Left lung (tissue), 10 donors: ENCODE measurements around the gene MEIKIN. TPM values are rescaled to one million over a fixed set of nuclear protein-coding genes. Genes with fewer than 3 reads are reported as not detected.

Experiments
- ATAC-seq: fragments of 200-7000 bp; cut with Tn5 transposase; one replicate; pipeline ENCODE4 v1.9.1; 2020; ENCODE audit warnings: moderate library complexity
- DNase-seq, 4 donors: peaks; one replicate each; pipeline ENCODE4 v3.0.0-alpha.2; 2013 to 2020
- H3K27ac ChIP-seq, 2 donors: fragments of 200-600 bp; sonication (generic) in 1 of 2; one replicate each; pipeline versions ENCODE4 v1.5.0 to v1.8.0; 2020 to 2021
- H3K27me3 ChIP-seq, 2 donors: fragments of 200-600 bp; sonication (generic) in 1 of 2; one replicate each; pipeline versions ENCODE4 v1.5.0 to v1.8.0; 2020 to 2021
- H3K36me3 ChIP-seq, 2 donors: fragments of 200-600 bp; sonication (generic) in 1 of 2; one replicate each; pipeline versions ENCODE4 v1.5.0 to v1.8.0; 2020 to 2021
- H3K4me1 ChIP-seq, 2 donors: fragments of 200-600 bp; one replicate each; pipeline ENCODE4 v1.8.0; 2021
- H3K4me3 ChIP-seq, 2 donors: fragments of 200-600 bp; sonication (generic) in 1 of 2; one replicate each; pipeline versions ENCODE4 v1.5.0 to v1.8.0; 2020 to 2021; ENCODE audit warnings: mild to moderate bottlenecking in 1 of 2
- H3K9me3 ChIP-seq, 2 donors: fragments of 200-600 bp; sonication (generic) in 1 of 2; one replicate each; pipeline versions ENCODE4 v1.5.0 to v1.8.0; 2020 to 2021
- intact Hi-C, 2 donors: fragments of 100-400 bp; cut with DNase I; formaldehyde crosslinking; loops; one replicate each; pipeline versions ENCODE4 v1.11.2 to v1.14.2; 2022
- polyA plus RNA-seq, 6 donors: library from polyadenylated mRNA; unstranded; fragments of 120-200 nt; gene quantifications; one replicate each; pipeline ENCODE4 v1.2.1, GENCODE V29; 2013; ENCODE audit not compliant: insufficient read length in 6 of 6
- total RNA-seq, 2 donors: library from RNA; stranded (reverse); fragmentation: NEBNext Ultra II Directional; extraction: Animal tissue kit (Norgen Biotek cat#: 25700); gene quantifications; one replicate each; pipeline ENCODE4 v1.2.1, GENCODE V29; 2021
- TF ChIP-seq, protein P1 (sequence below), 2 donors: fragments of 200-600 bp; sonication (generic) in 1 of 2; IDR thresholded peaks; one replicate each; pipeline versions ENCODE4 v1.5.0 to v1.8.0; 2021; ENCODE audit warnings: antibody characterized with exemption in 2 of 2
- donor health status: DM: no; HTN: yes; CAD: no.
- donor health status: DM: no; HTN: no; CAD: no.

Gene MEIKIN
- total and polyA plus RNA-seq, 8 donors: 0.17 to 1.5 (median 0.85) TPM; not detected in 5

DNA sequence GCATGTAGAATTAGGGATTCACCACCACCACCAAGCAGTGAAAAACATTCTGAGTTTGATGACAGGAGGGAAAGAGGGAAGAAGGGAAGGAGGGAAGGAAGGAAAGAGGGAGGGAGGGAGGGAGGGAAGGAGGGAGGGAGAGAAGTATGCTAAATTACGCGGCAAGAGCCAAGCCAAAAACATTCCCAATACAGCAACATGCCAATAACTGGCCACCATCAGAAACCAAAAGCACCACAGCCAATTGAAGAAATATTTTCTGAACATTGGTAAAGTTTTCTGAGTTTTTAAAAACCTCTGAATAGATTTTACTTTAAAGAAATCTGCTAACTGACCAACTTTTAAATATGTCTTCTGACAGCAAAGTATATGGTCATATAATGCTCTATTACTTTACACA lies 184.7 kb downstream of the MEIKIN start:
- TF ChIP-seq, protein P1, sequence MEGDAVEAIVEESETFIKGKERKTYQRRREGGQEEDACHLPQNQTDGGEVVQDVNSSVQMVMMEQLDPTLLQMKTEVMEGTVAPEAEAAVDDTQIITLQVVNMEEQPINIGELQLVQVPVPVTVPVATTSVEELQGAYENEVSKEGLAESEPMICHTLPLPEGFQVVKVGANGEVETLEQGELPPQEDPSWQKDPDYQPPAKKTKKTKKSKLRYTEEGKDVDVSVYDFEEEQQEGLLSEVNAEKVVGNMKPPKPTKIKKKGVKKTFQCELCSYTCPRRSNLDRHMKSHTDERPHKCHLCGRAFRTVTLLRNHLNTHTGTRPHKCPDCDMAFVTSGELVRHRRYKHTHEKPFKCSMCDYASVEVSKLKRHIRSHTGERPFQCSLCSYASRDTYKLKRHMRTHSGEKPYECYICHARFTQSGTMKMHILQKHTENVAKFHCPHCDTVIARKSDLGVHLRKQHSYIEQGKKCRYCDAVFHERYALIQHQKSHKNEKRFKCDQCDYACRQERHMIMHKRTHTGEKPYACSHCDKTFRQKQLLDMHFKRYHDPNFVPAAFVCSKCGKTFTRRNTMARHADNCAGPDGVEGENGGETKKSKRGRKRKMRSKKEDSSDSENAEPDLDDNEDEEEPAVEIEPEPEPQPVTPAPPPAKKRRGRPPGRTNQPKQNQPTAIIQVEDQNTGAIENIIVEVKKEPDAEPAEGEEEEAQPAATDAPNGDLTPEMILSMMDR (IDR thresholded peaks at IDR 0.05): no peak

DNA sequence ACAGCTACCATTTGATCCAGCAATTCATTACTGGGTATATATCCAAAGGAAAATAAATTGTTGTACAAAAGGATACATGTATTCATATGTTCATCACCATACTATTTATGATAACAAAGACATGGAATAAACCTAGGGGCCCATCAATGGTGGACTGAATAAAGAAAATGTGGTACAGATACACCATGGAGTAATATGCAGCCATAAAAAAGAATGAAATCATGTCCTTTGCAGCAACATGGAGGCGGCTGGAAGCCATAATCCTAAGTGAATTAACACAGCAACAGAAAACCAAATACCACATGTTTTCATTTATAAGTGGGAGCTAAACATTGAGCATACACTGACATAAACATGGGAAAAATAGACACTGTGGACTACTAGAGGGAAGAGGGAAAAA lies 185.8 kb downstream of the MEIKIN start:
- peaks cover 0 to 9% of the 10 kb centered on the region in 2 donors for H3K9me3 ChIP-seq
- no peak overlapping the region for H3K4me3 ChIP-seq
- H3K27ac ChIP-seq: no peak overlapping the region
- H3K4me1 ChIP-seq: peaks cover 0 to 33% of the 10 kb centered on the region in 2 donors
- DNase-seq: no peak
- TF ChIP-seq, protein P1 (IDR thresholded peaks at IDR 0.05): no peak
- no peaks in the 10 kb centered on the region for H3K27me3 ChIP-seq
- H3K36me3 ChIP-seq: peaks cover 0 to 5% of the 10 kb centered on the region in 2 donors
- ATAC-seq: no peak
- intact Hi-C loops: no loop called here

More for the DNA sequence above, 184.7 kb downstream of the MEIKIN start:
- no peak overlapping the region for H3K27ac ChIP-seq
- intact Hi-C loops: no loop called here
- peaks cover 0 to 9% of the 10 kb centered on the region in 2 donors for H3K9me3 ChIP-seq
- H3K27me3 ChIP-seq: no peaks in the 10 kb centered on the region
- H3K4me3 ChIP-seq: no peak overlapping the region
- H3K4me1 ChIP-seq: peaks cover 0 to 33% of the 10 kb centered on the region in 2 donors
- ATAC-seq (no peak), DNase-seq (no peak)
- peaks cover 0 to 5% of the 10 kb centered on the region in 2 donors for H3K36me3 ChIP-seq

GRCh38 chr5:131758520-131758900 lies 187.0 kb downstream of the MEIKIN start:
- TF ChIP-seq, protein P1 (IDR thresholded peaks at IDR 0.05): no peak
- intact Hi-C loops: no loop called here
- ATAC-seq: no peak

GRCh38 chr5:131757830-131758519 lies 187.5 kb downstream of the MEIKIN start:
- Histone ChIP-seq H3K4me3 (no peak overlapping the region), H3K9me3 (no peaks in the 10 kb centered on the region), H3K27me3 (no peaks in the 10 kb centered on the region), H3K27ac (no peak overlapping the region), H3K4me1 (peaks cover 0 to 37% of the 10 kb centered on the region in 2 donors), H3K36me3 (no peaks in the 10 kb centered on the region)
- intact Hi-C loops: no loop called here
- ATAC-seq: no peak
- DNase-seq: no peak
- TF ChIP-seq, protein P1 (IDR thresholded peaks at IDR 0.05): no peak

More at GRCh38 chr5:131758520-131758900, 187.0 kb downstream of the MEIKIN start:
- no peaks in the 10 kb centered on the region for H3K9me3 ChIP-seq
- H3K4me1 ChIP-seq: peaks cover 0 to 33% of the 10 kb centered on the region in 2 donors
- DNase-seq: peak in 1 of 4 donors; percentile 13
- no peak overlapping the region for H3K27ac ChIP-seq
- no peaks in the 10 kb centered on the region for H3K27me3 ChIP-seq
- no peaks in the 10 kb centered on the region for H3K36me3 ChIP-seq
- no peak overlapping the region for H3K4me3 ChIP-seq

Other genes with a start within 250 kb of the MEIKIN start
- 10 to 100 TPM; 36.5 to 49.3 TPM for gene FNIP1, start 148.6 kb downstream of the MEIKIN start, total RNA-seq
- gene FNIP1, start 148.6 kb downstream of the MEIKIN start, polyA plus RNA-seq: 10 to 100 TPM; 21.5 to 28.7 (median 24.0) TPM
- gene ACSL6, start 66.0 kb upstream of the MEIKIN start, total RNA-seq: 1 to 10 TPM in 1 of 2 donors, under 1 TPM in 1; 0.68 to 1.1 TPM
- gene ACSL6, start 66.0 kb upstream of the MEIKIN start, polyA plus RNA-seq: 1 to 10 TPM in 2 of 6 donors, under 1 TPM in 4; 0.45 to 1.3 (median 0.96) TPM
- gene IL3, start 115.0 kb upstream of the MEIKIN start, total RNA-seq: not detected
- not detected for gene IL3, start 115.0 kb upstream of the MEIKIN start, polyA plus RNA-seq
- 1 to 10 TPM; 4.6 to 5.1 TPM for gene CSF2, start 128.1 kb upstream of the MEIKIN start, total RNA-seq
- gene CSF2, start 128.1 kb upstream of the MEIKIN start, polyA plus RNA-seq: under 1 TPM in 3 of 6 donors, not detected in 3; 0.18 to 0.44 (median 0.35) TPM